Ovary (tissue), 3 donors: Measurements from ENCODE around the gene KRTAP5-8.

Experiments
- EP300 ChIP-seq: sonication (generic); formaldehyde crosslinking; IDR thresholded peaks from one replicate; pipeline ENCODE4 v1.6.1; 2017; ENCODE audit warnings: antibody characterized with exemption
- POLR2A ChIP-seq: fragments of 450-650 bp; IDR thresholded peaks from one replicate; pipeline ENCODE4 v1.6.1; 2017; ENCODE audit warnings: antibody characterized with exemption, mild to moderate bottlenecking, moderate library complexity
- TF ChIP-seq, protein P1 (sequence below), 3 donors: fragments of 450-650 bp in 2 of 3; fragments of 200-600 bp in 1 of 3; IDR thresholded peaks; one replicate each; pipeline versions ENCODE4 v1.5.1 to v1.8.0; 2016 to 2022; ENCODE audit warnings: antibody characterized with exemption in 3 of 3, mild to moderate bottlenecking in 1 of 3
- donor health status: DM: no; HTN: no; CAD: no.

DNA sequence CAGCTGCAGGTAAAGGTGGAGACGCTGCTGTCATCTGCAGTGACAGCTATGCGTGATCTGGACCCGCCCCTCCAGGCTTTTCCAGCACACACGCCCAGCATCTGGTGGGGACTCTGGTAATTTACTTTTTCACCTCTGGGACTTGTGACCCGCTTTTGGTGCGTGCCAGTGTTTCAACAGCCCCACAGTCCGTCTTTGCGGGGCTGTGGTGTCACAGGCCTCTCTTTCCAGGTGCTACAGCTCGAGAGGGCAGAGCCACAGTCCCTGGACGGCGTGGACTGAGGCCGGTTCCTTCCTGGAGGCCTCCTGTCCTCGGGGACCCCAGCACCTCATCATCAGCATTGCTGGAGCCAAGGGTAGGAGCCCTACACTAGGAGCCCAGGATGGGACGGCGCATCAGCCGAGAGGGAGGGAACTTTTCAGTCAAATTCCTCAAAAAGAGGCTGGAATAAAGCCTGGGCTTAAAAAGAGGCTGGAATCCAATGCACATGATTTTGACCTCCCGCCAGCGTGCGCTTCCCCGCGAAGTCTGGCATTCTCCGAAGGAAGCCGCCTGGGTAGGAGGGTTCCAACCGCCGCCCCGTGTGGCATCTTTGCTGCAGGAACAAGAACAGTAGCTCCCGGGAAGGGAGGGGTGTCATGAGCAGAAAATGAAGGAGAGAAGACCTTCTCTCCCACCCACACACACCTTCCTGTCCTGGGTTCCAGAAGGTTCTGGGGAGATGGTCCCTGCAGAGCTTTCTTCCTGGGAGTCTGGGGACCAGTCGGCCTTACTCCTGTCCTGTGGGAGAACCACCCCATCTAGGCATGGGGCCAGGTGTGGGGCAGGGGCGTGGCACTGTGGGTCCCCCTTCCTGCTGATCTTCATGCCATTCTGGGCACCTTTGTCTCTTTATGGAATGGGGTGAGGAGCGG, 36.5 kb upstream of the KRTAP5-8 start:
- TF ChIP-seq, protein P1, sequence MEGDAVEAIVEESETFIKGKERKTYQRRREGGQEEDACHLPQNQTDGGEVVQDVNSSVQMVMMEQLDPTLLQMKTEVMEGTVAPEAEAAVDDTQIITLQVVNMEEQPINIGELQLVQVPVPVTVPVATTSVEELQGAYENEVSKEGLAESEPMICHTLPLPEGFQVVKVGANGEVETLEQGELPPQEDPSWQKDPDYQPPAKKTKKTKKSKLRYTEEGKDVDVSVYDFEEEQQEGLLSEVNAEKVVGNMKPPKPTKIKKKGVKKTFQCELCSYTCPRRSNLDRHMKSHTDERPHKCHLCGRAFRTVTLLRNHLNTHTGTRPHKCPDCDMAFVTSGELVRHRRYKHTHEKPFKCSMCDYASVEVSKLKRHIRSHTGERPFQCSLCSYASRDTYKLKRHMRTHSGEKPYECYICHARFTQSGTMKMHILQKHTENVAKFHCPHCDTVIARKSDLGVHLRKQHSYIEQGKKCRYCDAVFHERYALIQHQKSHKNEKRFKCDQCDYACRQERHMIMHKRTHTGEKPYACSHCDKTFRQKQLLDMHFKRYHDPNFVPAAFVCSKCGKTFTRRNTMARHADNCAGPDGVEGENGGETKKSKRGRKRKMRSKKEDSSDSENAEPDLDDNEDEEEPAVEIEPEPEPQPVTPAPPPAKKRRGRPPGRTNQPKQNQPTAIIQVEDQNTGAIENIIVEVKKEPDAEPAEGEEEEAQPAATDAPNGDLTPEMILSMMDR (IDR thresholded peaks at IDR 0.05) = no peak
- TF ChIP-seq POLR2A (no peak), EP300 (no peak)
